Choroid plexus epithelial cell (primary cell): Measurements from ENCODE around the gene HRH3.

ENCODE experiments used
- DNase-seq: peaks from one replicate; pipeline ENCODE4 v3.0.0-alpha.2; 2010; ENCODE audit warnings: low read depth
- H3K4me3 ChIP-seq: 2 replicates; pipeline ENCODE4 v1.5.1; 2011; ENCODE audit warnings: low read depth, mild to moderate bottlenecking, control low read depth, low read length, moderate library complexity
- CTCF ChIP-seq: conservative IDR thresholded peaks from 2 replicates; pipeline ENCODE4 v1.5.1; 2011; ENCODE audit warnings: low read depth, mild to moderate bottlenecking, control low read depth, inconsistent platforms, low read length, moderate library complexity

Gene HRH3

GRCh38 chr20:62265365-62265764 is 45.3 kb upstream of the HRH3 start:
- no peak for TF ChIP-seq CTCF
- no peak for DNase-seq
- H3K4me3 ChIP-seq = no peak overlapping the region

- no peak for TF ChIP-seq CTCF
- DNase-seq = no peak
- H3K4me3 ChIP-seq = no peak overlapping the region
Measured at GRCh38 chr20:62263396-62263795, 43.3 kb upstream of the HRH3 start.

- no peak overlapping the region for H3K4me3 ChIP-seq
- no peak for TF ChIP-seq CTCF
- no peak for DNase-seq
Measured at GRCh38 chr20:62262064-62262463, 42.0 kb upstream of the HRH3 start.

GRCh38 chr20:62259294-62259565 is 39.2 kb upstream of the HRH3 start:
- H3K4me3 ChIP-seq = no peak overlapping the region
- no peak for DNase-seq
- no peak for TF ChIP-seq CTCF

GRCh38 chr20:62258499-62259293 is 38.6 kb upstream of the HRH3 start:
- TF ChIP-seq CTCF = no peak

GRCh38 chr20:62255976-62256375 is 35.9 kb upstream of the HRH3 start:
- no peak overlapping the region for H3K4me3 ChIP-seq
- DNase-seq = no peak
- no peak for TF ChIP-seq CTCF

More at GRCh38 chr20:62258499-62259293, 38.6 kb upstream of the HRH3 start:
- no peak overlapping the region for H3K4me3 ChIP-seq
- DNase-seq = peak; percentile 74

- no peak for DNase-seq
- no peak overlapping the region for H3K4me3 ChIP-seq
- TF ChIP-seq CTCF = no peak
Measured at GRCh38 chr20:62254021-62254724, 34.1 kb upstream of the HRH3 start.
